Measurements from ENCODE around the gene TTC12.

GRCh38 chr11:113270080-113270479, 44.3 kb upstream of the TTC12 start:
- no peak for TF ChIP-seq EZH2phosphoT487 (IDR thresholded peaks at IDR 0.05; ENCODE audit: insufficient read depth, low read depth)
- no peak for TF ChIP-seq EZH2 (IDR thresholded peaks at IDR 0.05; ENCODE audit: insufficient read depth, poor library complexity, severe bottlenecking)
